Loucy (cell line): Measurements from ENCODE around the gene PC.

Experiments
- EZH2phosphoT487 ChIP-seq: fragments of 200-600 bp; IDR thresholded peaks from 2 replicates; pipeline ENCODE4 v1.6.1; 2018; ENCODE audit warnings: antibody characterized with exemption, mild to moderate bottlenecking, moderate library complexity, borderline replicate concordance
- TF ChIP-seq, protein P1 (sequence below): fragments of 200-600 bp; sonication (generic); conservative IDR thresholded peaks from 2 replicates; pipeline ENCODE4 v1.5.1; 2014; ENCODE audit warnings: mild to moderate bottlenecking, antibody characterized with exemption, low read length

DNA sequence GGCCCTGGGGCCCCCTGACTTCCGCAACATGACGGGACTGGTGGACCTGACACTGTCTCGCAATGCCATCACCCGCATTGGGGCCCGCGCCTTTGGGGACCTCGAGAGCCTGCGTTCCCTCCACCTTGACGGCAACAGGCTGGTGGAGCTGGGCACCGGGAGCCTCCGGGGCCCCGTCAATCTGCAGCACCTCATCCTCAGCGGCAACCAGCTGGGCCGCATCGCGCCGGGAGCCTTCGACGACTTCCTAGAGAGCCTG lies 100.3 kb downstream of the PC start:
- no peak for TF ChIP-seq EZH2phosphoT487
- TF ChIP-seq, protein P1, sequence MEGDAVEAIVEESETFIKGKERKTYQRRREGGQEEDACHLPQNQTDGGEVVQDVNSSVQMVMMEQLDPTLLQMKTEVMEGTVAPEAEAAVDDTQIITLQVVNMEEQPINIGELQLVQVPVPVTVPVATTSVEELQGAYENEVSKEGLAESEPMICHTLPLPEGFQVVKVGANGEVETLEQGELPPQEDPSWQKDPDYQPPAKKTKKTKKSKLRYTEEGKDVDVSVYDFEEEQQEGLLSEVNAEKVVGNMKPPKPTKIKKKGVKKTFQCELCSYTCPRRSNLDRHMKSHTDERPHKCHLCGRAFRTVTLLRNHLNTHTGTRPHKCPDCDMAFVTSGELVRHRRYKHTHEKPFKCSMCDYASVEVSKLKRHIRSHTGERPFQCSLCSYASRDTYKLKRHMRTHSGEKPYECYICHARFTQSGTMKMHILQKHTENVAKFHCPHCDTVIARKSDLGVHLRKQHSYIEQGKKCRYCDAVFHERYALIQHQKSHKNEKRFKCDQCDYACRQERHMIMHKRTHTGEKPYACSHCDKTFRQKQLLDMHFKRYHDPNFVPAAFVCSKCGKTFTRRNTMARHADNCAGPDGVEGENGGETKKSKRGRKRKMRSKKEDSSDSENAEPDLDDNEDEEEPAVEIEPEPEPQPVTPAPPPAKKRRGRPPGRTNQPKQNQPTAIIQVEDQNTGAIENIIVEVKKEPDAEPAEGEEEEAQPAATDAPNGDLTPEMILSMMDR = no peak
